Ishikawa (cell line): ENCODE results near the gene LMAN1L.

Experiments used
- EP300 ChIP-seq: IDR thresholded peaks from 2 replicates; pipeline ENCODE4 v1.6.1; 2012; ENCODE audit warnings: borderline replicate concordance
- FOXM1 ChIP-seq: IDR thresholded peaks from 2 replicates; pipeline ENCODE4 v1.6.1; 2012; ENCODE audit warnings: low read depth, borderline replicate concordance
- REST ChIP-seq: IDR thresholded peaks from 2 replicates; pipeline ENCODE4 v1.6.1; 2012; ENCODE audit warnings: low read depth, mild to moderate bottlenecking
- TAF1 ChIP-seq: IDR thresholded peaks from 2 replicates; pipeline ENCODE4 v1.6.1; 2012; ENCODE audit warnings: low read depth, mild to moderate bottlenecking
- YY1 ChIP-seq: IDR thresholded peaks from 2 replicates; pipeline ENCODE4 v1.6.1; 2012; ENCODE audit warnings: low read depth

GRCh38 chr15:74788042-74788682, 24.5 kb upstream of the LMAN1L start:
- TF ChIP-seq REST (no peak), FOXM1 (no peak), TAF1 (no peak), EP300 (no peak), YY1 (no peak)
